AG10803 (cell line): ENCODE results near the gene PPM1E.

Experiments
- DNase-seq: peaks from one replicate; pipeline ENCODE4 v3.0.0; 2010; ENCODE audit warnings: low read depth
- H3K4me3 ChIP-seq: 2 replicates; pipeline ENCODE4 v1.5.1; 2011; ENCODE audit warnings: mild to moderate bottlenecking, low read length, control low read depth
- TF ChIP-seq, protein P1 (sequence below): conservative IDR thresholded peaks from 2 replicates; pipeline ENCODE4 v1.5.1; 2011; ENCODE audit warnings: mild to moderate bottlenecking, low read length, control low read depth, inconsistent platforms

The PPM1E gene

DNA sequence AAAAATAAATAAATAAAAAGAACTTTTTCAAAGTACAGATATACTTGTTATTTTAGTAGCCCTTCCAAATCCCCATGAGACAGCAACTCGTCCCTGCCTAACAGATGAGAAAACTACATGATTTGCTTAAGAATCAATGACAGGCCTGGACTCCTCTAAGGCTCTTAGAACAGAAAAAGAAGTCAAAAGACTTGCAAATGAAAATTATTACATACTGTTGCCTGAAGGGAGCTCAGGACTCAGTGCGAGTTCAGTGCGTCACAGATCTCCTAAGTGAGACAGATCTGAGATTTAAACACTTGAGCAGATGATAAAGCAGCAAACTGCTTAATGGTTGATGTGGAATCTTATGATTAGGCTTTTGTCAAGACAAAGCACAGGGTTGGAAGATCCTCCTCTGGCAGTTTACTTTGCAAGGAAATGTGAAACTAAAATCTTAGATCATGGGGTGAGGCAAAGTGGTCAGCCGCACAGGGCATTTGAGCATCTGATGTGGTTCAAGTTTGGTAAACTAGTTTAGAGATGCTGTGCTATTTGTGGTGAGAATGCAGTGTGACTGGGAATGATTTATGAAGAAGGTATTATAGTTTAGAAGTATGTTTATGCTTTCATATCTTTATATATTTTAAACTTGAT lies 212.9 kb downstream of the PPM1E start:
- TF ChIP-seq, protein P1, sequence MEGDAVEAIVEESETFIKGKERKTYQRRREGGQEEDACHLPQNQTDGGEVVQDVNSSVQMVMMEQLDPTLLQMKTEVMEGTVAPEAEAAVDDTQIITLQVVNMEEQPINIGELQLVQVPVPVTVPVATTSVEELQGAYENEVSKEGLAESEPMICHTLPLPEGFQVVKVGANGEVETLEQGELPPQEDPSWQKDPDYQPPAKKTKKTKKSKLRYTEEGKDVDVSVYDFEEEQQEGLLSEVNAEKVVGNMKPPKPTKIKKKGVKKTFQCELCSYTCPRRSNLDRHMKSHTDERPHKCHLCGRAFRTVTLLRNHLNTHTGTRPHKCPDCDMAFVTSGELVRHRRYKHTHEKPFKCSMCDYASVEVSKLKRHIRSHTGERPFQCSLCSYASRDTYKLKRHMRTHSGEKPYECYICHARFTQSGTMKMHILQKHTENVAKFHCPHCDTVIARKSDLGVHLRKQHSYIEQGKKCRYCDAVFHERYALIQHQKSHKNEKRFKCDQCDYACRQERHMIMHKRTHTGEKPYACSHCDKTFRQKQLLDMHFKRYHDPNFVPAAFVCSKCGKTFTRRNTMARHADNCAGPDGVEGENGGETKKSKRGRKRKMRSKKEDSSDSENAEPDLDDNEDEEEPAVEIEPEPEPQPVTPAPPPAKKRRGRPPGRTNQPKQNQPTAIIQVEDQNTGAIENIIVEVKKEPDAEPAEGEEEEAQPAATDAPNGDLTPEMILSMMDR, result no peak
- H3K4me3 ChIP-seq, result no peak overlapping the region
- DNase-seq, result no peak

DNA sequence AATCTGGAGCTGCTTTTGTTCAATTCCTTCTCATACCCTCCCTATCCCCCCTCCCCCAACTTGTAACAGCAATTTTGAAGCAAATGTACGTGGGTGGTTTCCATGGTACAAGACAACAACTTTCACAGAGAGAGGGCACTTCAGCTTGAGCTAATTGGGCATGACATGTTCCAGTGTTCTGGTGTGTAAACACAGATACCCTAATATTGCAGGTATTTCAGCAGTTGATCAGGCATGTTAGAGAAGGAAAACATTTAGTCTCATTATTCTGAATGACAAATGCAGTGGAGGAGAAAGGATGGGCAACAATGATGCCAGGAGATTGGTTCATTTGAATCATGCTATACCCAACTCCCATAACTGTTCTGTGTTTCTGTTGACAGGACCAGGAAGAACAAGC lies 213.5 kb downstream of the PPM1E start:
- no peak for DNase-seq
- TF ChIP-seq, protein P1, result no peak
- no peak overlapping the region for H3K4me3 ChIP-seq

DNA sequence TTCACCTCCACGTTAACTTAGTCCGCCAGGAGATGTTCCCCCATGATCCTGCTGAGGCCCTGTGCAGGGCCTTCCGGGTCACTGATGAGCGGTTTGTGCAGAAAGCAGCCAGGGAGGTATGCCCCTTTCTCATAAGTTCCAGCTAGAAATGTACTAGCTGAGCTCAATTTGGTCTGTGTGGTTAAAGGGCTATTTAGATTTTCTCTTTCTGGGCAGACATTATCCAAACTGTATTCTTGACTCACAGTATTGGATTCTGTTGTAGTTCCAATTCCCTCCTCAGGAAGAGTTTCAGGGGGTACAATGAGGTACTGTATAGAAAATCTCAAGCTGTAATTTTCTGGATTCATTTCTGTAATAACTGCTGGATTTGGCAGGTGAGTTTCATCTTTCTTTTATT lies 214.0 kb downstream of the PPM1E start:
- TF ChIP-seq, protein P1, result no peak
- no peak for DNase-seq
- no peak overlapping the region for H3K4me3 ChIP-seq

DNA sequence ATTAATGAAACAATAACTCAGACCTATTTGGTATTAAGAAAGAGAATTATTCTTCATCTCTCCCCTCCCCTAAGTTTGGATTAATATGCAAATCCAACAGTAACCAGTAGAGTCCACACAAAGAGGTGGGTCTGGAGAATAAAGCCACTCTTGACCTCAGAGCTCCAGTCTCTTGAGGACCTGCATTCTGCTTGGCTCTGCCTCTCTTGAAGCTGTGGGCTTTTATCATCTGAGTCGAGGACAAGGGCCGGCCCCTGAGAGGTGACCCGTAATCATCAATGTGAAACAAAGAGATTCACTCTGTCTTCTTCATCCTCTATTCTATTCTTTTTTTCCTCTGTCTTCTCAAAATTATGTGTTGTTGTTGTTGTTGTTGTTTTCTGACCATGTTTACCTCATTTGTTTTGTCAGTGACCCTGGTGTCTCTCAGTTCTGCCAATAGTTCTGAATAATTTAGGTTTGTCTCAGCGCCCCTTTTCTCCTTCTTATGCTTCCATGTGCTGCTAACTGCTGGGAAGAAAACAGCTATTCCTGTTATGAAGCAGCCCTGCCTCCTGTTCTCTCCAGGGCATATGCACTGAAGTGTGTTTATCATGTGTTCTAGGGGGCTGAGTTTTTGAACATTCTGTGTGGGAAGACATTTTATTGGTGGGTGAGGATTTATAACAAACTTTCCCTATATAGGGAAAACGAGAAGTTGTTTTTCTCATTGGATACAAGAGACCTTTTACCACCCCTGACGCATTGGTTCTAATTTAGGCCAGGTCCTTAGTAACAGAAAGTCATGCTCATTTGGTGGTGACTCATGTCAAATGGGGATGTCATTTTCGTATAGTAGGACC lies 215.2 kb downstream of the PPM1E start:
- TF ChIP-seq, protein P1, result no peak
- peak; percentile 16 for DNase-seq
- H3K4me3 ChIP-seq, result no peak overlapping the region

DNA sequence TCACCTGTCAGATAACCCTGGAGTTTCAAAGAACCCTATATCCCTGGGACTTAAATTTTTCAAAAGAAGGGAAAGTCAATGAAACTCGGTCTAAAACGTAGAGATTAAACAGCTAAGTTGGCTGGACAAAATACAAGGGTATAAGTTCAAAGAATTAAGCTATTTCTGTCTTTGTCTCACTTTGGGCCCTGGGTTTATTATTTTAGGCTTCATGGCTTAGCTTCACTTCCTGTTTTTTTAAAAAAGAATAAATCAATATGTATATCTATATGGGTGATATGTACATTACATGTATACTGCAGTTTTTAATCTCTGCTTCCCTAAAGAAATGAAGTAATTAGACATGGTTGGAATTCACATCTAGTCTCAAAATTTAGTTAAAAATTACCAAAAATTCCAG lies 218.7 kb downstream of the PPM1E start:
- TF ChIP-seq, protein P1, result no peak
- H3K4me3 ChIP-seq, result no peak overlapping the region
- no peak for DNase-seq

DNA sequence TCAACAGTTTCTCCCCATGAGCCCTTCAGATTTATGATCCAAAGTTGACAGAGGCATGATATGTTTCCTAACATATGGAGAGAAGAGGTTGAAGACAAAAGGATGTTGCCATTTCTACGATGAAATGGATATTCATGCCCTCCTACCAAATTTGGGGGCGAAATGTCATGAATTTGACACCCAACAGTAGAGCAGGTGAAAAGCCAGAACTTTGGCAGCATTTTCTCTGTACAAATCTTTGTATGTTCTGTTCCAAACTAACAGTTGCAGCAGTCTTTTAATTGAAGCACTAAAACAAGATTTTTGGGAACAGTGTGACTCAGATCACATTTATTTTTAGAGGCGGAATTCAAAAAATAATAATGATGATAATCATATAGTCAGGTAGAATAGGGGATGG lies 220.9 kb downstream of the PPM1E start:
- no peak overlapping the region for H3K4me3 ChIP-seq
- no peak for DNase-seq
- TF ChIP-seq, protein P1, result no peak
